Measurements from ENCODE around the gene KDM3B.
A peak's percentile ranks its signal among the peaks of the same experiment; 100 is the strongest.
"Not testable (repeated sequence)": the region's sequence is repeated elsewhere in the genome, so short reads cannot be mapped to it uniquely, and the experiment has no call there.

The KDM3B gene

GRCh38 chr5:138315751-138316278, 36.7 kb upstream of the KDM3B start:
- no peaks in the 10 kb centered on the region for H4K20me1 ChIP-seq (ENCODE audit: control insufficient read depth, insufficient read depth, low read depth, low read length)
- H3K9me3 ChIP-seq (ENCODE audit: control insufficient read depth, insufficient read depth, low read length), result no peaks in the 10 kb centered on the region
- H3F3A ChIP-seq (ENCODE audit: control insufficient read depth, insufficient read depth), result no peaks in the 10 kb centered on the region
- TF ChIP-seq CTCF (IDR thresholded peaks at IDR 0.05; ENCODE audit: low read depth, low read length, poor library complexity, severe bottlenecking) (no peak), EZH2phosphoT487 (IDR thresholded peaks at IDR 0.05; ENCODE audit: borderline replicate concordance, low read length) (no peak)
- H3K4me2 ChIP-seq (ENCODE audit: low read length), result no peak overlapping the region
- H3K36me3 ChIP-seq (ENCODE audit: control insufficient read depth, low read length), result peaks cover 36% of the 10 kb centered on the region
- no peaks in the 10 kb centered on the region for H3K27me3 ChIP-seq (ENCODE audit: control insufficient read depth, low read length)
- H3K4me3 ChIP-seq (ENCODE audit: low read length), result no peak overlapping the region
- no peaks in the 10 kb centered on the region for H3K79me2 ChIP-seq (ENCODE audit: control insufficient read depth, low read length)
- H3K4me1 ChIP-seq (ENCODE audit: control insufficient read depth, low read length), result no peaks in the 10 kb centered on the region
- no peak overlapping the region for H3K27ac ChIP-seq (ENCODE audit: low read depth, low read length)
- no peaks in the 10 kb centered on the region for H3K9me2 ChIP-seq (replicated peaks; ENCODE audit: control insufficient read depth, low read length)

- Histone ChIP-seq H3K27me3 (ENCODE audit: control insufficient read depth, low read length) (no peaks in the 10 kb centered on the region), H3K27ac (ENCODE audit: low read depth, low read length) (no peak overlapping the region), H3F3A (ENCODE audit: control insufficient read depth, insufficient read depth) (no peaks in the 10 kb centered on the region), H3K79me2 (ENCODE audit: control insufficient read depth, low read length) (no peaks in the 10 kb centered on the region), H4K20me1 (ENCODE audit: control insufficient read depth, insufficient read depth, low read depth, low read length) (no peaks in the 10 kb centered on the region), H3K9me2 (replicated peaks; ENCODE audit: control insufficient read depth, low read length) (no peaks in the 10 kb centered on the region), H3K4me3 (ENCODE audit: low read length) (no peak overlapping the region), H3K36me3 (ENCODE audit: control insufficient read depth, low read length) (peaks cover 36% of the 10 kb centered on the region), H3K9me3 (ENCODE audit: control insufficient read depth, insufficient read depth, low read length) (no peaks in the 10 kb centered on the region), H3K4me1 (ENCODE audit: control insufficient read depth, low read length) (no peaks in the 10 kb centered on the region), H3K4me2 (ENCODE audit: low read length) (no peak overlapping the region)
- no peak for TF ChIP-seq CTCF (IDR thresholded peaks at IDR 0.05; ENCODE audit: low read depth, low read length, poor library complexity, severe bottlenecking)
- no peak for TF ChIP-seq EZH2phosphoT487 (IDR thresholded peaks at IDR 0.05; ENCODE audit: borderline replicate concordance, low read length)
These were observed 36.1 kb upstream of the KDM3B start for GRCh38 chr5:138316355-138316754.

GRCh38 chr5:138318211-138318610, 34.3 kb upstream of the KDM3B start:
- H3K4me1 ChIP-seq (ENCODE audit: control insufficient read depth, low read length); H4K20me1 ChIP-seq (ENCODE audit: control insufficient read depth, insufficient read depth, low read depth, low read length); H3K4me2 ChIP-seq (ENCODE audit: low read length); H3K9me3 ChIP-seq (ENCODE audit: control insufficient read depth, insufficient read depth, low read length); H3F3A ChIP-seq (ENCODE audit: control insufficient read depth, insufficient read depth); H3K9me2 ChIP-seq (replicated peaks; ENCODE audit: control insufficient read depth, low read length); H3K27ac ChIP-seq (ENCODE audit: low read depth, low read length); H3K79me2 ChIP-seq (ENCODE audit: control insufficient read depth, low read length); H3K27me3 ChIP-seq (ENCODE audit: control insufficient read depth, low read length); H3K4me3 ChIP-seq (ENCODE audit: low read length): not testable (repeated sequence)
- peaks cover 31% of the 10 kb centered on the region for H3K36me3 ChIP-seq (ENCODE audit: control insufficient read depth, low read length)

GRCh38 chr5:138330813-138331448, 21.6 kb upstream of the KDM3B start:
- Histone ChIP-seq H4K20me1 (ENCODE audit: control insufficient read depth, insufficient read depth, low read depth, low read length) (no peaks in the 10 kb centered on the region), H3F3A (ENCODE audit: control insufficient read depth, insufficient read depth) (no peaks in the 10 kb centered on the region), H3K27me3 (ENCODE audit: control insufficient read depth, low read length) (no peaks in the 10 kb centered on the region), H3K4me2 (ENCODE audit: low read length) (peak overlapping the region; percentile 71), H3K9me3 (ENCODE audit: control insufficient read depth, insufficient read depth, low read length) (no peaks in the 10 kb centered on the region), H3K27ac (ENCODE audit: low read depth, low read length) (peak overlapping the region; percentile 47), H3K79me2 (ENCODE audit: control insufficient read depth, low read length) (peaks cover 17% of the 10 kb centered on the region), H3K36me3 (ENCODE audit: control insufficient read depth, low read length) (peaks cover 12% of the 10 kb centered on the region), H3K4me3 (ENCODE audit: low read length) (peak overlapping the region; percentile 83), H3K9me2 (replicated peaks; ENCODE audit: control insufficient read depth, low read length) (no peaks in the 10 kb centered on the region), H3K4me1 (ENCODE audit: control insufficient read depth, low read length) (peaks cover 13% of the 10 kb centered on the region)
- TF ChIP-seq CTCF (IDR thresholded peaks at IDR 0.05; ENCODE audit: low read depth, low read length, poor library complexity, severe bottlenecking) (no peak), EZH2phosphoT487 (IDR thresholded peaks at IDR 0.05; ENCODE audit: borderline replicate concordance, low read length) (no peak)
